Prostate gland (tissue), 2 donors: ENCODE data around the gene ANKRD18A. TPM values are rescaled to one million over a fixed set of nuclear protein-coding genes. Genes with fewer than 3 reads are reported as not detected.

ENCODE experiments used
- DNase-seq: peaks from one replicate; pipeline ENCODE4 v3.0.0-alpha.2; 2019; ENCODE audit warnings: low spot score
- H3K27ac ChIP-seq, 2 donors: fragments of 200-600 bp; sonication (generic); 2 replicates each; pipeline ENCODE4 v1.5.1; 2017 to 2019
- H3K27me3 ChIP-seq: fragments of 200-600 bp; sonication (generic); replicated peaks from 2 replicates; pipeline ENCODE4 v1.5.1; 2019; ENCODE audit not compliant: insufficient read depth
- H3K36me3 ChIP-seq, 2 donors: fragments of 200-600 bp; sonication (generic); 1 replicate in 1 of 2; 2 replicates in 1 of 2; pipeline versions ENCODE4 v1.5.1 to v1.8.1; 2017 to 2019
- H3K4me1 ChIP-seq: fragments of 200-600 bp; sonication (generic); replicated peaks from 2 replicates; pipeline ENCODE4 v1.5.1; 2019
- H3K4me3 ChIP-seq, 2 donors: fragments of 200-600 bp; sonication (generic); 2 replicates each; pipeline ENCODE4 v1.5.1; 2017 to 2019
- H3K9me3 ChIP-seq: fragments of 200-600 bp; sonication (generic); 2 replicates; pipeline ENCODE4 v1.5.1; 2017
- POLR2A ChIP-seq: fragments of 450-650 bp; IDR thresholded peaks from one replicate; pipeline ENCODE4 v1.6.1; 2016; ENCODE audit warnings: antibody characterized with exemption, mild to moderate bottlenecking
- POLR2AphosphoS5 ChIP-seq: sonication (generic); formaldehyde crosslinking; IDR thresholded peaks from one replicate; pipeline ENCODE4 v1.6.1; 2017; ENCODE audit warnings: antibody characterized with exemption
- WGBS: methylation state at CpG from one replicate; pipeline ENCODE4 v1.1.5; 2018; 5-methylcytosine and 5-hydroxymethylcytosine counted together
- intact Hi-C: fragments of 100-400 bp; cut with DNase I; formaldehyde crosslinking; loops from one replicate; pipeline ENCODE4 v1.14.2; 2022
- small RNA-seq, 2 donors: library from RNA; depleted of rRNA; stranded (forward); fragments of <200 nt; gene quantifications; one replicate each; pipeline ENCODE3, GENCODE V24; 2016
- total RNA-seq, 2 donors: library from RNA; depleted of rRNA; stranded (reverse); fragments of >200 nt; gene quantifications; one replicate each; pipeline ENCODE4 v1.1.0, GENCODE V29; 2016
- TF ChIP-seq, protein P1 (sequence below), 4 experiments: fragments of 200-600 bp in 2 of 4; fragments of 450-650 bp in 2 of 4; sonication (generic) in 2 of 4; IDR thresholded peaks; 1 replicate in 3 of 4; 2 replicates in 1 of 4; pipeline ENCODE4 v1.5.1; 2016 to 2019; ENCODE audit warnings: antibody characterized with exemption in 4 of 4, mild to moderate bottlenecking in 2 of 4, moderate library complexity in 2 of 4

The ANKRD18A gene
- total RNA-seq, 2 donors from 2014 or later = 13.9 to 33.7 TPM

DNA sequence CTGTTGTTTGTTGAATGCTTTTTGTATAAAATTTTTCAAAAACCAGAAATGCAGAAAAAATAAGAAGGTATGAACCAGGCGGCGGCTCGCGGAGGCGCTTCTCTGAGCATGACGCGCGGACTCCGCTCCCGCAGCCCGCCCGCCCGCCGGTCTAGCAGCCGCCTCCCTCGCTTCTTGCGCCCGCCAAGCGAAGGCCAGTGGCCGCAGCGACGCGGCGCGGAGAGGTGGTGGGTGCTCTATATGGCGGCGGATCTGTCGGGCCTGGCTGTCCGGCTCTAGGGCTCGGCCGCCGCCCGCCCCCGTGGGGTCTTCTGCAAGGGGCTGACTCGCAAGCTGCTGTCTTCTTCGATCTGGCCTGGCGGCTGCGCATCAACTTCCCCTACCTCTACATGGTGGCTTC, 93.8 kb downstream of the ANKRD18A start:
- intact Hi-C loops = no loop called here
- no peaks in the 10 kb centered on the region for H3K27me3 ChIP-seq
- H3K9me3 ChIP-seq = no peaks in the 10 kb centered on the region
- no peak overlapping the region for H3K27ac ChIP-seq
- H3K4me1 ChIP-seq = no peaks in the 10 kb centered on the region
- H3K36me3 ChIP-seq = no peaks in the 10 kb centered on the region
- DNase-seq = no peak
- H3K4me3 ChIP-seq = no peak overlapping the region
- 83% methylated on average over 38 of the region's 38 CpGs for WGBS
- TF ChIP-seq, protein P1, sequence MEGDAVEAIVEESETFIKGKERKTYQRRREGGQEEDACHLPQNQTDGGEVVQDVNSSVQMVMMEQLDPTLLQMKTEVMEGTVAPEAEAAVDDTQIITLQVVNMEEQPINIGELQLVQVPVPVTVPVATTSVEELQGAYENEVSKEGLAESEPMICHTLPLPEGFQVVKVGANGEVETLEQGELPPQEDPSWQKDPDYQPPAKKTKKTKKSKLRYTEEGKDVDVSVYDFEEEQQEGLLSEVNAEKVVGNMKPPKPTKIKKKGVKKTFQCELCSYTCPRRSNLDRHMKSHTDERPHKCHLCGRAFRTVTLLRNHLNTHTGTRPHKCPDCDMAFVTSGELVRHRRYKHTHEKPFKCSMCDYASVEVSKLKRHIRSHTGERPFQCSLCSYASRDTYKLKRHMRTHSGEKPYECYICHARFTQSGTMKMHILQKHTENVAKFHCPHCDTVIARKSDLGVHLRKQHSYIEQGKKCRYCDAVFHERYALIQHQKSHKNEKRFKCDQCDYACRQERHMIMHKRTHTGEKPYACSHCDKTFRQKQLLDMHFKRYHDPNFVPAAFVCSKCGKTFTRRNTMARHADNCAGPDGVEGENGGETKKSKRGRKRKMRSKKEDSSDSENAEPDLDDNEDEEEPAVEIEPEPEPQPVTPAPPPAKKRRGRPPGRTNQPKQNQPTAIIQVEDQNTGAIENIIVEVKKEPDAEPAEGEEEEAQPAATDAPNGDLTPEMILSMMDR (IDR thresholded peaks at IDR 0.05) = no peak
- TF ChIP-seq POLR2AphosphoS5 = no peak
- no peak for TF ChIP-seq POLR2A

GRCh38 chr9:38523121-38523520, 97.3 kb downstream of the ANKRD18A start:
- intact Hi-C loops = no loop called here
- H3K27me3 ChIP-seq = no peaks in the 10 kb centered on the region
- H3K36me3 ChIP-seq = no peaks in the 10 kb centered on the region
- H3K4me3 ChIP-seq = no peak overlapping the region
- WGBS = 68% methylated on average over 5 of the region's 5 CpGs
- H3K27ac ChIP-seq = no peak overlapping the region
- no peaks in the 10 kb centered on the region for H3K4me1 ChIP-seq
- no peak for DNase-seq
- no peaks in the 10 kb centered on the region for H3K9me3 ChIP-seq
- TF ChIP-seq POLR2A = no peak
- TF ChIP-seq, protein P1 (IDR thresholded peaks at IDR 0.05) = no peak
- no peak for TF ChIP-seq POLR2AphosphoS5

- H3K27me3 ChIP-seq = no peaks in the 10 kb centered on the region
- H3K27ac ChIP-seq = no peak overlapping the region
- no peak for DNase-seq
- no peaks in the 10 kb centered on the region for H3K4me1 ChIP-seq
- H3K4me3 ChIP-seq = no peak overlapping the region
- WGBS = 60% methylated on average over 2 of the region's 2 CpGs
- H3K36me3 ChIP-seq = no peaks in the 10 kb centered on the region
- intact Hi-C loops = no loop called here
- TF ChIP-seq, protein P1 (IDR thresholded peaks at IDR 0.05) = no peak
- TF ChIP-seq POLR2A (no peak), POLR2AphosphoS5 (no peak)
- no peaks in the 10 kb centered on the region for H3K9me3 ChIP-seq
Measured at GRCh38 chr9:38521762-38522161, 98.6 kb downstream of the ANKRD18A start.

Small RNA genes lying within 50 kb of the gene (small RNA-seq; reads per million reads assigned to genes)
- 0 reads per million in 2 donors for gene AL390726.1
- 0 reads per million in 2 donors for gene AL390726.2
- gene AL390726.3 = 0 reads per million in 2 donors
- gene AL390726.4 = 0 reads per million in 2 donors
- 0 reads per million in 2 donors for gene AL390726.5

Other genes starting within 250 kb of the ANKRD18A start
- gene ALDH1B1, start 227.9 kb downstream of the ANKRD18A start, total RNA-seq = 10 to 100 TPM; 42.5 to 88.8 TPM
- 10 to 100 TPM in 1 of 2 donors, under 1 TPM in 1; 0.32 to 14.3 TPM for gene IGFBPL1, start 196.1 kb downstream of the ANKRD18A start, total RNA-seq
- 1 to 10 TPM in 1 of 2 donors, not detected in 1; 2.0 TPM for gene FAM240B, start 99.5 kb upstream of the ANKRD18A start, total RNA-seq